KMS-11 (cell line): ENCODE results near the gene USP37.

Experiments used
- H2AFZ ChIP-seq: fragments of 200-600 bp; sonication (generic); 2 replicates; pipeline ENCODE4 v1.6.1; 2016; ENCODE audit warnings: antibody characterized with exemption, mixed run types, low read depth
- H3K27ac ChIP-seq: fragments of 200-600 bp; sonication (generic); 2 replicates; pipeline ENCODE4 v1.6.1; 2016; ENCODE audit warnings: mild to moderate bottlenecking, mixed run types
- H3K27me3 ChIP-seq: fragments of 200-600 bp; sonication (generic); 2 replicates; pipeline ENCODE4 v1.6.1; 2017; ENCODE audit warnings: mild to moderate bottlenecking, low read depth, mixed run types, moderate library complexity; ENCODE audit not compliant: insufficient read depth
- H3K36me3 ChIP-seq: fragments of 200-600 bp; sonication (generic); 2 replicates; pipeline ENCODE4 v1.6.1; 2017; ENCODE audit warnings: mild to moderate bottlenecking, mixed run types; ENCODE audit not compliant: insufficient read depth
- H3K4me1 ChIP-seq: fragments of 200-600 bp; sonication (generic); 2 replicates; pipeline ENCODE4 v1.6.1; 2016; ENCODE audit warnings: mild to moderate bottlenecking, low read depth, mixed run types; ENCODE audit not compliant: poor library complexity, severe bottlenecking
- H3K4me2 ChIP-seq: fragments of 200-600 bp; sonication (generic); 2 replicates; pipeline ENCODE4 v1.7.0; 2016; ENCODE audit warnings: mild to moderate bottlenecking, mixed run types
- H3K4me3 ChIP-seq: fragments of 200-600 bp; sonication (generic); IDR thresholded peaks from 2 replicates; pipeline ENCODE4 v1.6.1; 2017; ENCODE audit warnings: low read depth, low read length, mixed read lengths; ENCODE audit not compliant: insufficient read depth
- H3K79me2 ChIP-seq: fragments of 200-600 bp; sonication (generic); 2 replicates; pipeline ENCODE4 v1.6.1; 2016; ENCODE audit warnings: low read depth, mixed run types; ENCODE audit not compliant: insufficient read depth
- H3K9ac ChIP-seq: fragments of 200-600 bp; sonication (generic); 2 replicates; pipeline ENCODE4 v1.6.1; 2016; ENCODE audit warnings: mild to moderate bottlenecking, mixed run types
- H4K20me1 ChIP-seq: fragments of 200-600 bp; sonication (generic); 2 replicates; pipeline ENCODE4 v1.6.1; 2016; ENCODE audit warnings: mild to moderate bottlenecking, mixed run types; ENCODE audit not compliant: insufficient read depth
- CTCF ChIP-seq: fragments of 200-600 bp; sonication (generic); conservative IDR thresholded peaks from 2 replicates; pipeline ENCODE4 v1.6.1; 2017; ENCODE audit warnings: low read depth, mild to moderate bottlenecking, antibody characterized with exemption, low read length, moderate library complexity, mixed read lengths

USP37 gene

GRCh38 chr2:218445602-218446001, 122.5 kb downstream of the USP37 start:
- Histone ChIP-seq H3K79me2 (no peaks in the 10 kb centered on the region), H3K4me2 (no peak overlapping the region), H3K4me3 (no peak overlapping the region), H3K27me3 (no peaks in the 10 kb centered on the region), H3K36me3 (no peaks in the 10 kb centered on the region), H3K9ac (no peak overlapping the region), H2AFZ (no peak overlapping the region), H4K20me1 (no peaks in the 10 kb centered on the region), H3K4me1 (peaks cover 3% of the 10 kb centered on the region), H3K27ac (no peak overlapping the region)
- TF ChIP-seq CTCF = no peak

- no peak overlapping the region for H2AFZ ChIP-seq
- peaks cover 3% of the 10 kb centered on the region for H3K4me1 ChIP-seq
- no peak overlapping the region for H3K4me2 ChIP-seq
- H3K27me3 ChIP-seq = no peaks in the 10 kb centered on the region
- H3K27ac ChIP-seq = no peak overlapping the region
- no peak overlapping the region for H3K4me3 ChIP-seq
- H3K9ac ChIP-seq = no peak overlapping the region
- no peaks in the 10 kb centered on the region for H3K36me3 ChIP-seq
- no peaks in the 10 kb centered on the region for H4K20me1 ChIP-seq
- no peak for TF ChIP-seq CTCF
- no peaks in the 10 kb centered on the region for H3K79me2 ChIP-seq
Measured at GRCh38 chr2:218444692-218445357, 123.3 kb downstream of the USP37 start.

- Histone ChIP-seq H3K27ac (no peak overlapping the region), H3K36me3 (no peaks in the 10 kb centered on the region), H3K4me2 (no peak overlapping the region), H3K4me1 (peaks cover 3% of the 10 kb centered on the region), H2AFZ (no peak overlapping the region), H3K9ac (no peak overlapping the region), H3K4me3 (no peak overlapping the region), H4K20me1 (no peaks in the 10 kb centered on the region), H3K27me3 (no peaks in the 10 kb centered on the region), H3K79me2 (no peaks in the 10 kb centered on the region)
- no peak for TF ChIP-seq CTCF
Measured at GRCh38 chr2:218438596-218438995, 129.6 kb downstream of the USP37 start.

GRCh38 chr2:218437969-218438368, 130.2 kb downstream of the USP37 start:
- no peaks in the 10 kb centered on the region for H3K36me3 ChIP-seq
- no peak for TF ChIP-seq CTCF

More at GRCh38 chr2:218437969-218438368, 130.2 kb downstream of the USP37 start:
- Histone ChIP-seq H3K27me3 (no peaks in the 10 kb centered on the region), H3K4me3 (no peak overlapping the region), H3K27ac (no peak overlapping the region), H3K4me1 (peaks cover 3% of the 10 kb centered on the region), H2AFZ (no peak overlapping the region), H3K79me2 (no peaks in the 10 kb centered on the region), H4K20me1 (no peaks in the 10 kb centered on the region), H3K9ac (no peak overlapping the region), H3K4me2 (no peak overlapping the region)
